DND-41 (cell line): ENCODE measurements around the gene SFRP5.

Experiments used
- CTCF ChIP-seq: IDR thresholded peaks from 2 replicates; pipeline ENCODE4 v1.5.1; 2012; ENCODE audit warnings: borderline replicate concordance, low read length, moderate library complexity, mild to moderate bottlenecking; ENCODE audit not compliant: poor library complexity, severe bottlenecking; ENCODE audit errors: extremely low read depth
- EZH2 ChIP-seq: IDR thresholded peaks from 3 replicates; pipeline ENCODE4 v1.6.1; 2012; ENCODE audit warnings: borderline replicate concordance, low read depth, mild to moderate bottlenecking, moderate library complexity, low read length, inconsistent platforms; ENCODE audit not compliant: severe bottlenecking

DNA sequence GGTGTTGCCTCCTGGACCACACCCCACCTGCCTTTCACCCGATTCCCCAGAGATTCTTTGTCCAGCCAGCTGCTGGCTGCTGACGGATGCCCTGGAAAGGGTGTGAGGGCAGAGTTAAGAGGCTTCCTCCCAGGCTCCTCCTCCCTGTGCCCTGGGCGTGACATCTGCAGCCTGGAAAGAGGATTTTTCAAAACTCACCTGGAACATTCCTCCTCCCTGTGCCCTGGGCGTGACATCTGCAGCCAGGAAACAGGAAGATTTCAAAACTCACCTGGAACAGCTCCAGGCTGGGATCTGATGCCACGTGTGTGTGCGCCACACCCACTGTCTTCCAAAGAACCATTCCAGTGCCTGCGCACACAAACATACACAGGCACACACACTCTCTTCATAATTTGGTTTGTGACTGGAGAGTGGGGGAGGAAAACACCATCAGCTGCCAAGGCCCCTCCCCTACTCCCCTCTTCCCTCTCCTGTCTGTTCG is 53.1 kb downstream of the SFRP5 start:
- TF ChIP-seq CTCF (no peak), EZH2 (no peak)
